GM11168 (cell line): Measurements from ENCODE around the gene SMIM45.

Source experiments
- in situ Hi-C: fragments of 300-500 bp; cut with MboI; formaldehyde crosslinking; loops from one replicate; pipeline ENCODE4 v1.12.0; 2022; ENCODE audit warnings: low sequenced_read_pairs; ENCODE audit not compliant: unreplicated experiment

Gene SMIM45

GRCh38 chr22:41951898-41952474 is at the start of gene SMIM45:
Gene SMIM45 (plus strand): TSS chr22:41952150.
- in situ Hi-C loops = loop anchor here (10.0 kb wide), 1 partner anchor 493 kb away; no protein-coding TSS in a partner anchor

DNA sequence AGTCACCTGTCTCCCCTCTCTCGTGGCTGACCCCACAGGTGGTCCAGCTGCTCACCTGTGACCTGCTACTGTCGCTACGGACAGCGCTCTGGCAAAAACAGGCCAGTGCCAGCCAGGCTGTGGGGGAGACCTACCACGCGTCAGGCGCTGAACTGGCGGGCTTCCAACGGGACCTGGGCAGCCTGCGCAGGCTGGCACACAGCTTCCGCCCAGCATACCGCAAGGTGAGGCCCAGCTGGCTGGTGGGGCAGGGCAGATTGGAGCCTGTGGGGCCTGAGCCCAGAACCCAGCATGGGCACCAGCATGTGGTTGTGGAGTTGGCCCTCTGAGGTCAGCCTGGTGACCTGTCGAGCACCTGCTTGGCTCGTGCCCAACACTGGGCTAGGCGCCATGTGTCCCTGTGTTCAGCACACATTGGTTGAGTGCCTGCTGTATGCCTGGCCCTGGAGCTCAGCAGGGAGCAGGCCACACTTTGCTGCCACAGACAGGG is 49.0 kb upstream of the SMIM45 start:
- in situ Hi-C loops = no loop called here

DNA sequence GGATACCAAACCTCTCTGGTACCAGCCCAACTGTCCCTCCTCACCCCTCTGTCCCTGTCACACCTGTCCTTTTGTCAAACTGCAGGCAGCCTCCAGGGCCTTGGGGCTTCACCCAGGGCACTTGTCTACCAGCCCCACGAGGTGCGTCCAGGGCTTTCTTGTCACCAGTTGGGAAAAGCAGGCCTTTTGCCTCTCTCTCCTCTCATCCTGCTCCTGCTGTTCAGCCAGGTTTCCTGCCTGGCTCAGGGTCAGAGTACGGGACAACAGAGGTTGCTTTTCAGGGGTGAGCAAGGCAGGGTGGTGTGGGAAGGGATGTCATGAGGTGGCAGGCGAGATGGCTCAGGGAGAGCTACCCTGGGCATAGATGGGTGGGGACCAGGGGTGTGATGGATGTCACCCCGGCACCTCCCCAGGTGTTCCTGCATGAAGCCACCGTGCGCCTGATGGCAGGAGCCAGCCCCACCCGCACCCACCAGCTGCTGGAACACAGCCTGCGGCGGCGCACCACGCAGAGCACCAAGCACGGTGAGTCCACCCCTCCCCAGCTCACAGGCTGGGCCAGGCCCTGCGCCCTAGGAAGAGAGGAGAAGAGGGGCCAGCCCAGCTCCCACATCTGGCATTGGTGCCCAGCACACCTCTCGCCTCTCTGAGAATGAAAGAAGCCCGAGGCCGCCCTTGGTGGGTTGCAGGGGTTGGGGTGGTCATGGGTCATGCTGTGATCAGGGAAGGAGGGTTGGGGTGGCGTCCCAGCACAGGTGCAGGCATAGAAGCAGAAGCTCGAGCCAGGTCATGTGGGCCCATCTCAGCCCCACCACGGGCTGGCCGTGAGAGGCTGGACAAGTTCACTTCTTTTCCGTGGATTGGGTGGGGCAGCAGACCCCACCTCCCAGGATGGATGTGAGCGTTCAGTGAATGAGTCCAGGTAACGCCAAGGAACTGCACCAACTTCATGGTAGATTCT is 47.2 kb upstream of the SMIM45 start:
- in situ Hi-C loops = no loop called here

- in situ Hi-C loops = no loop called here
Measured at GRCh38 chr22:41905411-41906202, 46.3 kb upstream of the SMIM45 start.

- in situ Hi-C loops = no loop called here
Measured at GRCh38 chr22:41906822-41907221, 45.1 kb upstream of the SMIM45 start.

DNA sequence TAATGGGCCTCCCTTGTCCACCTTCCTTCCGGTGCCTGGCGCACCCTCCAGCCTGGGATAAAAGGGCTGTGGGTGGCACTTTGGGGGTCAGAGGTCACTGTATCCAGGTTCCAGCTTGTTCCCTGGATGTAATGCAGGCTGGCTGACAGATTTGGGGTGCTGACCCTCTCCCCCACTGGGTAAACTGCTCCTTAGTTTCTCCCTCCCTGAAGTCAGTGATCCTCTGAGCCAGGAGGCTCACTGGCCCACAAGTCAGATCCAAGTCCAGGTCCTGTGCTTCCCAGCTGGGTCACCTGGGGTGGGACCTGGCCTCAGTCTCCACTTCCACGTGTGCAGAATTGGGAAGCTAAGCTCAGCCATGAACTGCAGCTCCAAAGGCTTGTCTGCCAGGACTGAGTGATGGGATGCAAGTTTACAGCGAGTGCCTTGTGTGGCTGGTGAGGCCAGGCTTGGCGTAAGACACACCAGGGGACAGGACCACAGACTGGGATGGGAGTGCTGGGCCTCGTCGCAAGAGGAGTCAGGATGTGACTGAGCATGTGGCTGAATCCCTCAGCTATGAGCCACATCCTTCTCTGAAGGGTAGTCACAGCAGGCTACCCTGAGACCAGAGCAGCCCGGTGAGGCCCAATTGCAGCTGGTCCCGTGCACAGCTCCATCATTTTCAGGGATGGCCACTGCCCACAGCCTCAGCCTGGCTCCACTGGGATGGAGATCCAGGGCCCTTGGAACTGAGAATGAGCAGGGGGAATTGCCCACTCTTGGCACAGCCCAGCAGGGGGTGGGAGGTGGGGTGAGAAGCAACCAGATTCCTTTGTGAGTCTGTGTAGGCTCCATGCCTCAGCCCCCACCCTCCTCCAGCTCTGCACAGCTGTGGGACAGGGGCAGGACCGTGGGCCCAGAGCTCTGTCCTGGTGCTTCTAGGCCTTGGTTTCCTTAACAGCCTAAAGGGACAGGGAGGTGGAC is 44.2 kb upstream of the SMIM45 start:
- in situ Hi-C loops = no loop called here

GRCh38 chr22:41908411-41909309 is 43.3 kb upstream of the SMIM45 start:
- in situ Hi-C loops = no loop called here

- in situ Hi-C loops = no loop called here
Measured at GRCh38 chr22:41909310-41910049, 42.5 kb upstream of the SMIM45 start.

DNA sequence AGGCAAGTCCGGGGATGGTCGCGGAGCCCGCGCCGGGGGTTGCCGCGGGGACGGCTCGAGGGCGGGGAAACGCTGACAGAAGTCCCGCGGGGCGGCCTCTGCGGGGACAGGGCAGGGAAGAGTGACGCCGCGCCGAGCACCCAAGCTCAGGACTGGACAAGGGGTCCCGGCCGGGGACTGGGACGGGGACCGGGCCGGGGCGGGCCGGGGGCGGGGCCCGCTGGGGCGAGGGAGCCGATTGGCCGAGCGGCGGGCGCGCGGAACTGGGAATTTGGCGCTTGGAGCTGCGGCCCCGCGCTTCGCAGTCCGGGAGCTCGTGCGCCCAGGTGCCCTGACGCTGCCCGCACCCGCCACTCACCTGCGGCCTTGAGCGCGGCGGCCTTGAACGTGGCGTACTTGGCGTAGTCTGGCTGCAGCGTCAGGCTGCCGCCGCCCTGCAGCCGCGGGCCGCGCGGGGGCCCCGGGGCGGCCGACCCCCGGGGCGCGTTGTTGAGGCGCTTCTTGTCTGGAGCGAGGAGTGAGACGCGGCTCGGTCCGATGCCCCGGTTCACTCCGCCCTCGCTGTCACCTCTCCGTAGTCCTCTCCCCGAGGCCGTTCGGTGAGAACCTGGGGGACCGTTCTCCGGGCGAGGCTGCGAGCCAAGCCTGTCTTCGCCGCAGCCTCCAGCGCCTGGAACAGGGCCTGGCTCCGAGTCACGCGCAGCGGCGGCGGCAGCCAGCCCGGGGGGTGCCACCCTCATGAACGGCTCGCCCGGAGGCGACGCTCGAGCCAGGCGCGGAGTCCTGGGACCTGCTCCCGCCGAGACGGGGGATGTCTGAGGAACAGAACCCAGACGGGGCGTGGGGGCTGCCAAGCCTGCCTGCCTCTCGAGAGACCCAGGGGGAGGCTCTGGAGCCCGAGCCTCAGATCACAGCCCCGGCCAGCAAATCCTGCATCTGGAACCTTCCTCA is 41.6 kb upstream of the SMIM45 start:
- in situ Hi-C loops = no loop called here

- in situ Hi-C loops = no loop called here
Measured at GRCh38 chr22:41911001-41911611, 40.8 kb upstream of the SMIM45 start.

DNA sequence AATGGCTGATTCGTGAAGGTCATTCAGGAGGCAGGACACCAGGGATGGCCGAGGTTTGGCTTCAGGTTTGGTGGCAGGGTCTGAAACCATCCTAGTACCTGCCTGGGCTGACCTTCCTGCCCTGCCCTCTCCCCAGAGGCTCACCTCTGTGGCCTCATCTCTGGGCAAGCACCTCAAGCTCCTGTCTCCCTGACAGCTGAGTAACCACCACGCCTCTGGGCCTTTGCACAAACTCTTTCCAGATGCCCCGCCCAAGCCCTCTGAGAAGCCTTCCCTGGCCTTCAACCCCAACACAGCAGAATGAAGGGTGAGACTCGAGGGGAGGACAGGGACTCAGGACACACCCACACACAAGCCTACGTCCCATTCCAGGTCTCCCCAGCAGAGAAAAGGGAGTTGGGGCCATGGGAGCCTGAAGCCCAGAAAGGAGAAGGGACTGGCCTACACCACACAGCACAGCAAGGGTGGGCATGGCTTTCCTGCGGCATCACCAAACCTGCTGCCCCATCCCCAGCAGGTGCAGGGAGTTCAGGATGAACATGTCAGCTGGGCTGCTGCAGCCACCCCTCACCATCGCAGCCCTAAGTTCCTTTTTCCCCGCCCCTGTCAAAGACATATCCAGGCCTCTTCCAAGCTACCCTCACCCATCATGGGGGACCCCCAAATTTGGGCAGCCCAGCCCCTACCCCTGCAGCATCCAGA is 39.5 kb upstream of the SMIM45 start:
- in situ Hi-C loops = no loop called here

GRCh38 chr22:41913040-41913719 is 38.8 kb upstream of the SMIM45 start:
- in situ Hi-C loops = no loop called here

DNA sequence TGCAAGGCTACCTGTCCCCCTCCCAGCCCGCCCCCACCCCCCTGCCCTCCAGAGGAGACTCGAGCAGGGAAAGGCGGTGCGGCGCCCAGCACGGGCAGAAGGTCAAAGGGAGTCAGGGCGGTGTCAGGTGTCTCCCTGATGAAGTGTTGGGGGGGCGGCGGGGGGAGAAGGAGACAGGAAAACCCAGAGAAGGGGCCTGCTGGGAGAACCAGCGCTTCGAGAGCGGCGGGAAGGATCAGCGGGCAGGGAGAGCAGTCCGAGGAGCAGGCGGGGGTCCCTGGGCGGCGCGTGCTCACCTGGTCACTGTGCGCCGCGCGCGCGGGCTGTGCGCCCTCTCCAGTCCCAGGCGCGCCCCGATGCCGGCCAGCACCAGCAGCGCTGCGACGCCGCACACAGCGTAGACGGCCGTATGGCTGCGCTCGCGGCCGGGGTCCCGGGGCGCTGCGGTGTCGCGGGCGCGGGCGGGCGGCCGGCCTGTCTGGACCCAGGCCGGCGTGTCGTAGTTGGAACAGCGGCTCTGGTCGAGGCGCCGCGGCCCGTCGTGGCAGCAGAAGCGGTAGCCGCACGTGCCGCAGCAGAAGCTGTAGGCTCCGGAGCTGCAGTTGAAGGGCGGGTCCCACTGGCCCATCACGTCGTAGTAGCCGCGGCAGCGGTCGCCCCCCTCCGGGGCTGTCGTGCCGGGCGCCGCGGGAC is 38.0 kb upstream of the SMIM45 start:
- in situ Hi-C loops = no loop called here

DNA sequence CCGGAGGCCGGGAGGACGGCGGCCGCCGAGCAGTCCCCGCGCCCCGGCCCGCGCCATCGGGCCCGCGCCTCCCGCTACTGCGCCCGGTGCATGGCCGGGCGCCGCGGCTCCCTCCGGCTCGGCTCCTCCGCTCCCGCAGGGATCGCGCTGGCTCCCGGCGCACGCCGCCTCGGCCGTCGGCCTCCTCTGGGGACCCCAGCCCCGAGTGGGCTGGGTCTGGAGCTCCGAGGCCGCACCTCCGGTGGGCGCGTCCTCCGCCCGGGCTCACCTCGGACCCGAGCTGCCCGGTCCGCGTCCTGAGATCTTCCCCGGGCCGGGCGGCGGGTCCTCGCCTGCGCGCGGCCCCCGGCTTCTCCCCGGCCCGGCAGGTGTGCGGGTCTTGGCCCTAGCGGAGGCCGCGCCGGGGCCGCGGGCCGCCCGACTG is 37.3 kb upstream of the SMIM45 start:
- in situ Hi-C loops = no loop called here
